GM23248 (cell line): ENCODE data around the gene WDCP. TPM values are rescaled to one million over a fixed set of nuclear protein-coding genes. Genes with fewer than 3 reads are reported as not detected.

Experiments used
- DNase-seq: peaks from one replicate; pipeline ENCODE4 v3.0.0-alpha.2; 2015
- H2AFZ ChIP-seq: fragments of 200-600 bp; sonication (generic); 2 replicates; pipeline ENCODE4 v1.6.1; 2016; ENCODE audit warnings: antibody characterized with exemption
- H3F3A ChIP-seq: fragments of 200-600 bp; sonication (generic); 2 replicates; pipeline ENCODE4 v1.6.1; 2016; ENCODE audit warnings: mild to moderate bottlenecking, antibody characterized with exemption, mixed run types; ENCODE audit not compliant: insufficient read depth
- H3K27ac ChIP-seq: fragments of 200-600 bp; sonication (generic); 2 replicates; pipeline ENCODE4 v1.5.1; 2016; ENCODE audit warnings: mild to moderate bottlenecking
- H3K27me3 ChIP-seq: fragments of 200-600 bp; sonication (generic); replicated peaks from 2 replicates; pipeline ENCODE4 v1.6.1; 2016; ENCODE audit warnings: mild to moderate bottlenecking; ENCODE audit not compliant: insufficient read depth
- H3K36me3 ChIP-seq: fragments of 200-600 bp; sonication (generic); 2 replicates; pipeline ENCODE4 v1.6.1; 2016; ENCODE audit warnings: low read depth, mild to moderate bottlenecking
- H3K4me1 ChIP-seq: fragments of 200-600 bp; sonication (generic); 2 replicates; pipeline ENCODE4 v1.6.1; 2016; ENCODE audit warnings: mild to moderate bottlenecking; ENCODE audit not compliant: insufficient read depth
- H3K4me2 ChIP-seq: fragments of 200-600 bp; sonication (generic); one replicate; pipeline ENCODE4 v1.6.1; 2016; ENCODE audit warnings: mild to moderate bottlenecking; ENCODE audit not compliant: unreplicated experiment
- H3K4me3 ChIP-seq: fragments of 200-600 bp; sonication (generic); 2 replicates; pipeline ENCODE4 v1.5.1; 2016; ENCODE audit warnings: mild to moderate bottlenecking
- H3K79me2 ChIP-seq: fragments of 200-600 bp; sonication (generic); 2 replicates; pipeline ENCODE4 v1.6.1; 2016; ENCODE audit warnings: mild to moderate bottlenecking; ENCODE audit not compliant: insufficient read depth
- H3K9ac ChIP-seq: fragments of 200-600 bp; sonication (generic); 2 replicates; pipeline ENCODE4 v1.6.1; 2016; ENCODE audit warnings: mild to moderate bottlenecking
- H3K9me2 ChIP-seq: fragments of 200-600 bp; sonication (generic); 2 replicates; pipeline ENCODE4 v1.6.1; 2016; ENCODE audit warnings: mixed run types, mild to moderate bottlenecking, moderate library complexity; ENCODE audit not compliant: insufficient read depth
- H3K9me3 ChIP-seq: fragments of 200-600 bp; sonication (generic); one replicate; pipeline ENCODE4 v1.6.1; 2017; ENCODE audit warnings: low read depth
- H4K20me1 ChIP-seq: fragments of 200-600 bp; sonication (generic); 2 replicates; pipeline ENCODE4 v1.6.0; 2016; ENCODE audit not compliant: insufficient read depth
- EZH2 ChIP-seq: fragments of 200-600 bp; sonication (generic); IDR thresholded peaks from 2 replicates; pipeline ENCODE4 v1.6.1; 2018; ENCODE audit warnings: antibody characterized with exemption, mild to moderate bottlenecking; ENCODE audit not compliant: insufficient read depth, poor library complexity, severe bottlenecking
- EZH2phosphoT487 ChIP-seq: fragments of 200-600 bp; sonication (generic); IDR thresholded peaks from 2 replicates; pipeline ENCODE4 v1.6.1; 2018; ENCODE audit warnings: antibody characterized with exemption, moderate library complexity, mild to moderate bottlenecking, low read depth; ENCODE audit not compliant: insufficient read depth
- WGBS, 2 experiments: methylation state at CpG; one replicate each; pipeline ENCODE4 v1.1.6; 2015 to 2017; ENCODE audit warnings: low lambda C conversion rate in 2 of 2, low coverage in 1 of 2; ENCODE audit errors: missing lambda C conversion rate in 2 of 2; 5-methylcytosine and 5-hydroxymethylcytosine counted together
- in situ Hi-C: fragments of 300-500 bp; cut with MboI; formaldehyde crosslinking; loops from 2 replicates; pipeline ENCODE4 v1.15.0; 2020
- polyA plus RNA-seq: library from polyadenylated mRNA; unstranded; fragments of >200 nt; fragmentation: Nextera tagmentation; extraction: Ambion mirVana; gene quantifications from 2 replicates; pipeline ENCODE4 v1.2.1, GENCODE V29; 2016
- total RNA-seq: library from RNA; depleted of rRNA; stranded (reverse); fragments of >200 nt; shearing (Covaris generic); gene quantifications from 2 replicates; pipeline ENCODE4 v1.2.3, GENCODE V29; 2014

WDCP gene
- total and polyA plus RNA-seq, 2 experiments from 2014 or later: 4.2 to 7.6 TPM

DNA sequence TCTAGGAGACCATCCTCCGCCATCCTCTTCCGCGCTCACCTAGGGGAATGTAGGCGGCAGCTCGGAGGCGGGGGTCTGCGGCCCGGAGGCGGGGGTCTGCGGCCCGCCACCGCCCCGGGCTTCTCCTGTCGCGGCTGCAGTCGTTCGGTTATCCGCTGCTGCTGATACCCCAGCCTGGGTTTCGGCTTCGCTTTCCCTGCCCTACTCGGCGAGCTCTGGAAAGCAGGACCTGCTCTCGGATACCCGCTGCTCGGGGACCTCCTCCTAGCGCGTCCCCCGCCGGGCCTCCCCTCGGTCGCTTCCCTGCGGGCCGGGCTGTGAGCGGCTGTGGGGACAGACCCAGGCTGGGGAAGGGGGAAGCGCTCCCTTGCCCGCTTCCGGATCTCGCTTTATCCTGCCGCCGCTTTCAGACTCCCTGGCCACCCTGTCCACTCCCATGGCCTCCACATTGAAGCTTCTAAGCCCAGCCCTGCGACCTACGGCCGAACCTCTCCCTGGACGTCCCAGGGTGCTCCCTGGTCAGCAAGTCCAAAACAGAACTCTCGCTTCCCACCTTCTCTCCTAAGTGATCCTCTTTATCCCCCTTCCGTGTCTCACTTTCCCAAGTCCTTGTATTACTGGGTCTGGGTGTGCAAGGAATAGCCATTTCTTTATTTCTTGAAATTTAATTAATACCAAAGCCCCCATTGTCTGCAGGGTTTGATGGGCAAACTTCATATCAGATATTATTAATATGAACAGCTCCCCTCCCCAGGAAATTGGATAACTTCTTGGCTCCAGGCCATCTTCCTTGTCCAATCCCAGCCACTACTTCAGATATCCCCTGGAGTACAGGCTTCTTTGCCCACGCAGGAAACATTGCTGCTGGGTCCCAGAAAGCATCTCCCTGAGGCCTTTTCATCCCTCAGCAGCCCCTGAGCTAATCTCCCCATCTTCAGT lies 3.1 kb upstream of the WDCP start:
- peak; percentile 48 for DNase-seq

DNA sequence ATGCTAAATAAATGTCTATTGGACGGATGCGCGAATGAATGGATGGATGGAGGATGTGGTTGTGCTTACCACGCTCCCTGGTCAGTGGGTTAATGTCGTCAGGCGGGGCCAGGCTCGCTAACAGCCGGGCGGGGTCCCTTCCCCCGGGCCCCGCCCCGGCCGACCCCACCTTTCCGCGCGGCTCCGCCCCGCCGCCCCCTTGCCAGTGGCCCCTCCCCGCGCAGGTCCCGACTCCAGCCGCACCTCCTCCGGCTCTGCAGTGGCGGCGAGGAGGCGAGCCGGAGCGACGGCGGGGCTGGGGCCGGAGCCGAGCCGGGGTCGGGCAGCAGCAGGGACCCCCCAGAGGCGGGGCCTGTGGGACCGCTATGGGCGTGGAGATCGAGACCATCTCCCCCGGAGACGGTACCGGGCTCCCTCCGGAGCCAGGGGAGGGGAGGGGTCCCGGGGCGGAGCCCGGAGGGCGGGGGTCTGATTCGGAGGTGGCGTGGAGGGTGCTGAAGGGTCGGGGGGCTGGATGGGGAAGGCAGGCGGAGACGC lies 2.4 kb upstream of the WDCP start, which contains the start of gene FKBP1B:
Gene FKBP1B, plus strand, starts transcription at position 257 of the 537 bp plus-strand sequence. Its CDS starts 109 bp downstream, at position 366.
- peak within 1 kb of the TSS; percentile 72 for H3K4me3 ChIP-seq
- no peak within 1 kb of the TSS for H3K27ac ChIP-seq
- no peaks in the 10 kb centered on the region for H3K9me2 ChIP-seq
- H3F3A ChIP-seq: peaks cover 10% of the 10 kb centered on the region
- no peaks in the 10 kb centered on the region for H3K27me3 ChIP-seq
- peaks cover 9% of the 10 kb centered on the region; the same call in 1 of the 2 replicates for H3K4me1 ChIP-seq
- peak within 1 kb of the TSS; percentile 63 for H3K9ac ChIP-seq
- H2AFZ ChIP-seq: peak within 1 kb of the TSS; percentile 74
- peaks cover 23% of the 10 kb centered on the region for H3K79me2 ChIP-seq
- in situ Hi-C loops: no loop called here
- 1 to 2% methylated on average over 23 to 50 of the region's 52 CpGs for WGBS, 2 experiments
- peak; percentile 67 for DNase-seq
- no peaks in the 10 kb centered on the region for H3K36me3 ChIP-seq
- no peaks in the 10 kb centered on the region for H4K20me1 ChIP-seq
- peak within 1 kb of the TSS; percentile 84 for H3K4me2 ChIP-seq
- TF ChIP-seq EZH2phosphoT487: no peak
- no peaks in the 10 kb centered on the region for H3K9me3 ChIP-seq

More for the DNA sequence above, 3.1 kb upstream of the WDCP start:
- peaks cover 9% of the 10 kb centered on the region; the same call in 1 of the 2 replicates for H3K4me1 ChIP-seq
- H3K27ac ChIP-seq: no peak overlapping the region
- H3K27me3 ChIP-seq: no peaks in the 10 kb centered on the region
- H4K20me1 ChIP-seq: no peaks in the 10 kb centered on the region
- H3K79me2 ChIP-seq: peaks cover 15% of the 10 kb centered on the region
- peak overlapping the region; percentile 84 for H3K4me2 ChIP-seq
- H3K9me3 ChIP-seq: no peaks in the 10 kb centered on the region
- peak overlapping the region; percentile 72 for H3K4me3 ChIP-seq
- in situ Hi-C loops: no loop called here
- peaks cover 10% of the 10 kb centered on the region for H3F3A ChIP-seq
- peak overlapping the region; percentile 74 for H2AFZ ChIP-seq
- 5% methylated on average over 39 to 46 of the region's 47 CpGs for WGBS, 2 experiments
- H3K9me2 ChIP-seq: no peaks in the 10 kb centered on the region
- no peak for TF ChIP-seq EZH2
- no peak for TF ChIP-seq EZH2phosphoT487
- H3K9ac ChIP-seq: peak overlapping the region; percentile 63
- no peaks in the 10 kb centered on the region for H3K36me3 ChIP-seq

GRCh38 chr2:24048769-24049484 lies 1.7 kb upstream of the WDCP start:
- Histone ChIP-seq H3F3A (peaks cover 10% of the 10 kb centered on the region), H3K9me3 (no peaks in the 10 kb centered on the region), H3K27ac (no peak overlapping the region), H3K4me1 (peaks cover 9% of the 10 kb centered on the region; the same call in 1 of the 2 replicates), H3K4me2 (peak overlapping the region; percentile 84), H3K9ac (peak overlapping the region; percentile 63), H3K27me3 (no peaks in the 10 kb centered on the region), H2AFZ (peak overlapping the region; percentile 74), H3K79me2 (peaks cover 29% of the 10 kb centered on the region), H3K36me3 (no peaks in the 10 kb centered on the region), H3K9me2 (no peaks in the 10 kb centered on the region), H4K20me1 (no peaks in the 10 kb centered on the region), H3K4me3 (peak overlapping the region; percentile 72)
- WGBS, 2 experiments: 24 to 27% methylated on average over 23 of the region's 23 CpGs
- in situ Hi-C loops: no loop called here
- no peak for DNase-seq
- TF ChIP-seq EZH2phosphoT487 (no peak), EZH2 (no peak)

GRCh38 chr2:24047703-24048033 lies 477 bp upstream of the WDCP start:
- Histone ChIP-seq H3K9me2 (no peaks in the 10 kb centered on the region), H3K9ac (no peak overlapping the region), H3K27ac (no peak overlapping the region), H3K9me3 (no peaks in the 10 kb centered on the region), H2AFZ (peak overlapping the region; percentile 84), H3K79me2 (peaks cover 33% of the 10 kb centered on the region), H3K4me3 (peak overlapping the region; percentile 45; the same call in 1 of the 2 replicates), H3K36me3 (no peaks in the 10 kb centered on the region), H3K4me2 (peak overlapping the region; percentile 27), H4K20me1 (no peaks in the 10 kb centered on the region), H3F3A (peaks cover 10% of the 10 kb centered on the region), H3K27me3 (no peaks in the 10 kb centered on the region), H3K4me1 (peaks cover 9% of the 10 kb centered on the region; the same call in 1 of the 2 replicates)
- WGBS, 2 experiments: 60 to 64% methylated on average over 8 of the region's 8 CpGs
- DNase-seq: no peak
- no peak for TF ChIP-seq EZH2
- no peak for TF ChIP-seq EZH2phosphoT487
- in situ Hi-C loops: no loop called here
